DMS114 treated with DMSO at 0.1 percent for 48 hours (cell line): ENCODE data around the gene TRABD.

ENCODE experiments used
- DNase-seq: peaks from one replicate; lab custom pipeline; 2025; ENCODE audit not compliant: unreplicated experiment; lab: John Stamatoyannopoulos, UW

Gene TRABD

GRCh38 chr22:50184902-50185374 is 775 bp upstream of the TRABD start:
- no peak for DNase-seq

DNA sequence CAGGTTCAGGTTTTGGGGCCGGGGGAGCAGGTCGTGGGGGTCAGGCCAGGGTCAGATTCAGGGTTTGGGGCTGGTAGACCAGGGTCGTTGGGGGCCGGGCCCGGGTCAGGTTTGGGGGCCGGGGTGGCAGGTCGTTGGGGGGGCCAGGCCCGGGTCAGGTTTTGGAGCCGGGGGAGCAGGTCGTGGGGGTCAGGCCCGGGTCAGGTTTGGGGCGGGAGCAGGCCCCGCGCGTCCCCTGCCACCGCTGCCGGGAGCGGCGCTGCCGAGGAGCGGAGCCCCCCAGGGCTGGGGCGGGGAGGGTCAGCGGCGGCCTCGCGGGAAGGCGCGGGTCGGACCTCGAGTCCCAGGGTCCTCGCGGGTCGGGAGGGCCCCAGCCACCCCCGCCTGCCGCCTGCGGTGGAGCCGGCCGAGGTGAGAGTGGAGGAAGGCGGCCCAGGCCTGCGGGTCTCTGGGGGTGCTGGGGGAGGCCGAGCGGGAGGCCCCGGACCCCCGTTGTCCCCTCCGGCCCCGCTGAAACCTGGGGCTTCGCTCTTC is 535 bp downstream of the TRABD start:
- DNase-seq = no peak

GRCh38 chr22:50186761-50187523 is 1.2 kb downstream of the TRABD start:
- no peak for DNase-seq

- DNase-seq = no peak
Measured at GRCh38 chr22:50188356-50188755, 2.6 kb downstream of the TRABD start.

GRCh38 chr22:50189184-50189848 is 3.6 kb downstream of the TRABD start:
- no peak for DNase-seq

DNA sequence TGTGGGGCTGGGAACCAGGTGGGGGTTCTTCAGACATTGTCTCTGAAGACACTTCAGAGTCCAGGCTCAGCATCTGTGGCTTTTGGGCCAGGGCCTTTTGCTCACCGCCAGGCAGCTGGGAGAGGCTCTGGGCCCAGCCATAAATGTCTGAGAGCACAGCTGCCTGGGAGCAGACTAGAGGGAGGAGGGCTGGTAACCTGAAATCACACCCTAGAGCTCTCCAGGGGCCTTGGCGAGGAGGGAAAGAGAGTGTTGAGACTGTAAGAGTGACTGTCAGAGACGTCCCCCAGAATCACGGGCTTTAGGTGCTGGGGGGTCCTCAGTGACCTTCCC is 4.1 kb downstream of the TRABD start:
- DNase-seq = no peak

DNA sequence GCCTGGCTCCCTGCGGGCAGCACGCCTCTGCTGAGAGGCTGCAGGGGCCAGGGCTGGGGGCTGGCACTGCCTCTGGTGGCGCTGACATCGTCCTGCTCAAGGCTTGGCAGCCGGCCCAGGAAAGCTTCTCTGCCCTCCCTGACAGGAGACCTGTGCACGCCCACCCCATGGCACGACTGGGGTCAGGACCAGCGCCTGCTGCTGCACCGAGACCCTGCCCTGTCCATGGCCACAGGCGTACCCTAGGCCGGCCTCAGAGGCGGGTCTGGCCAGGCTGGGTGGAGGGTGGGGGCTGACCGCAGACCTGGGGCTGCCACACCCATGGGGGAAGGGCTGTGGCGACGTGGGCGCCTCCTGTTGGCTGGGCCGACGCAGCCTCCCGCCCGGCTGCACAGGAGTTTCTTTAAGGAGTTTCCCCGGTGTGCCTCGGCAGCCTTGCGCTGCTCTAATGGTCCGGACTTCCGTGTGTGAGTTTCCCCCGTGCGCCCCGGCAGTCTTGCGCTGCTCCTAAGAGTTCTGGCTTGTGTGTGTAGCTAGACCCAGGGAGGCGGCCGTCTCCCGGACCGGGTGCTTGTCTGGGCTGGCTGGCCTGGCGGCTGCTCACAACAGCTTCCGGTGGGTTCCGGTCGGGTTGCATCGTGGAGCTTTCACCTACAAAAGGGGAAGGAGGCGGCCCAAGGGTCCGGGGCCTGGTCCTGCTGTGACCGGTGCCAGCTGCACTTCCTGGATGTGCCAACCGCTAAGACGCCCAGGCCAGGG is 4.6 kb downstream of the TRABD start:
- no peak for DNase-seq

- DNase-seq = no peak
Measured at GRCh38 chr22:50190941-50191741, 5.4 kb downstream of the TRABD start.

DNA sequence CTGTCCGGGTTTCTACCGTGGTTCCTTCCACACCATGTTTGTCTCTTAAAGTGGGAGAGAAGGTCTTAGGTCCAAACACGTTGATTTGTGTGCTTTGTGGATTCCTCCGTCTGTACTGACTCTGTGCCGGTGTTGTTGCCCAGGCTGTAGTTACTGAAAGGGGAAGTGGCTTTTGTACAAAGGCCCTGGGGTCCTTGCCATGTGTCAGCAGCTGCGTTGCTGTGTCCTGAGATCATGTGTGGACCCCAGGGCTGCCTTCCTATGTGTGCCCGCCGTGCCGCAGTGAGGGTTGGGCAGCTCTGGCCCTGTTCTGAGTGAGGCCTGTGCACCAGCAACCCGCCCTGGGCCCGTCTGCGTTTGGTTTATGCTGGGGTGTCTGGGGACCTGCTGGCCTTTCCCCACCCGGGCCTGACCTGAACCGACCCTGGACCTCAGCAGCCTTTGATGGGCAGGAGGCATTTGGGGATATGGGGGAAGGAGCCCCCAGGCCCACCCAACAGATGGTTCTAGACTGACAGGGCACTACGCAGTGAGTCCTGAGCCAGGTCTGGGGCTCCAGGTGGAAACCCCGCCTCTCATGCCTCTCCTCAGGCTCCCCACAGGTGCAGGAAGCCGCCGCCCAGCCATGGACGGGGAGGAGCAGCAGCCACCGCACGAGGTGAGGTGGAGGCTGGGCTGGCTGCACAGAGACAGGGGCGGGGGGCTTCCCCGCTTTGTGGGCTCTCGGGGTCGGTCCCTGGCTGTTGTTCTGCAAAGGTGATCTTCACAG is 6.9 kb downstream of the TRABD start:
- no peak for DNase-seq

DNA sequence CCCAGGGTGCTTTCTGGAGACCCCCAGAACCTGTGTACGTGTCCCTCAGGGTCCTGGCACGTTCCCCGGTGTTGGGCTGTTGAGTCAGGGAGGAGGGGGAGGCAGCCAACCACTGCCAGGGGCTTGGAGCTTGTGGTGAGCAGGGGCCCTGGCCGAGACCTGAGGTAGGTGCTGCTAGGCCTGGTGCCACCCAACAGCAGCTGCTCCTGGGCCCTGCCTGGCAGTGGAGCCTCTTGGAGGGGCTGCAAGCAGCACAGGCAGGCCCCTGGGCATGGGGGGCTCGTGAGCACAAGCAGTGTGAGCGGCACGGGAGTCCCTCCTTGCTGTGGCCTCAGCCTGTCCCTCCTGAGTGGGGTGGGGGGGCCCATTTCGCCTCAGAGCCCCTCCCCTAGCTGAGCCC is 7.9 kb downstream of the TRABD start:
- no peak for DNase-seq

- DNase-seq = no peak
Measured at GRCh38 chr22:50194037-50194805, 8.5 kb downstream of the TRABD start.

DNA sequence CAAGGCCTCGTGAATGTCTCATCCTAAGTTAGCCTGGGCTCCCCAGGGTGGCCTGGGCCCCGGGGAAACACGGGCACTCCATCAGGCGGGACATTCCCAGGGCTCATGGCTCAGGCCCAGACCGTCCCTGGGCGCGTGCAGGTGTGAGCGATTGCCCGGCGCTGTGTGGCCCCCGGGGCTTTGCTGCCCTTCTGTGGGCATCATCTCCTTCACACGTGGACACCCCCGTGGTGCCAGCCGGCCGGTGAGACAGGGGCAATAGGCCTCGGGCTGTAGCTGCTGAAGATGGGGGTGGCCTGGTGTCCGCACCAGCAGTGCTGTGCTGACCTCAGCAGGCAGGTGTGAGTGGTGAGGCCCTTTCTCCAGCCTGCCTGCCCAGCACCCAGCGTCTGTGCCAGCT is 10.5 kb downstream of the TRABD start:
- no peak for DNase-seq

- DNase-seq = no peak
Measured at GRCh38 chr22:50197000-50197800, 11.5 kb downstream of the TRABD start.

GRCh38 chr22:50197856-50198623 is 12.3 kb downstream of the TRABD start:
- DNase-seq = no peak

DNA sequence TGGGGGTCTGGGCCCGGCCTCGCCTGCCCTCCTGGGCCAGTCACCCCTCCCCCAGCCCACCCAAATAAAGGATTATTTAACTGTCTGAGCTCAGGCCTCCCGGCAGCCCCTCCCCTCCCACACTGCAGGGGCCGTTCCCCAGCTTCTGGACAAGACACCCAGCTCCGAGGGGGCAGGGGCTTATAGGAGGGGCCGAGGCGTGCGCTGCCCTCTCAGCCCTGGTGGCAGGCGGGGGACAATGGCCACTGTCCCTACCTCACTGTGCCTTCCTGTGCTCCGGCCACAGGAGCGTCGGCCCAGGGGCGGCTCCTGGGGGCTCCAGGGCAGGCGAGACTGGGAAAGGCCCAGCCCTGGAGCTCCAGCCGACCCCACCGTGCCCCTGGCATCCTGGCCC is 12.9 kb downstream of the TRABD start:
- no peak for DNase-seq

DNA sequence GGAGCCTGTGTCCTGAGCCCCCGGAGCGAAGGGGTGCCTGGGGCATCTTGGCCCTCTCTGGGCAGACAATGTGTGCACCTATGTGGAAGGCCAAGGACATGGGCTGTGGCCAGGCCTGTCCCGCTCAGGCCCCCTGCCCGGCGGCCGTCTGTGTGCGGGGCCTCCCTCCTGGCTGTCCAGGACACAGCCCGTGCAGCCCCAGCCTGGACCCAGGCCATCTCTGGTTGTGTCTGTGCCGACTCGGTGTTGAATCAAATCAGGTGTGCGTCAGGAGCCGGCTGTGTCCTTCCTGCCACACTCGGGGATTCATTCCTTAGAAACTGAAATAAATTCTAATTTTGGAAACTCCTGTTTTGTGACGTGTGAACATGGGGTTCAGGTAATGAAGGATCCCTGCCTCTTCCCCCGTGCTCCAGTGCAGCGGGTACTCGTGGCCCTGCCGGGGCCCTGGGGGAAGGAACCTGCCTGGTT is 13.6 kb downstream of the TRABD start:
- no peak for DNase-seq

DNA sequence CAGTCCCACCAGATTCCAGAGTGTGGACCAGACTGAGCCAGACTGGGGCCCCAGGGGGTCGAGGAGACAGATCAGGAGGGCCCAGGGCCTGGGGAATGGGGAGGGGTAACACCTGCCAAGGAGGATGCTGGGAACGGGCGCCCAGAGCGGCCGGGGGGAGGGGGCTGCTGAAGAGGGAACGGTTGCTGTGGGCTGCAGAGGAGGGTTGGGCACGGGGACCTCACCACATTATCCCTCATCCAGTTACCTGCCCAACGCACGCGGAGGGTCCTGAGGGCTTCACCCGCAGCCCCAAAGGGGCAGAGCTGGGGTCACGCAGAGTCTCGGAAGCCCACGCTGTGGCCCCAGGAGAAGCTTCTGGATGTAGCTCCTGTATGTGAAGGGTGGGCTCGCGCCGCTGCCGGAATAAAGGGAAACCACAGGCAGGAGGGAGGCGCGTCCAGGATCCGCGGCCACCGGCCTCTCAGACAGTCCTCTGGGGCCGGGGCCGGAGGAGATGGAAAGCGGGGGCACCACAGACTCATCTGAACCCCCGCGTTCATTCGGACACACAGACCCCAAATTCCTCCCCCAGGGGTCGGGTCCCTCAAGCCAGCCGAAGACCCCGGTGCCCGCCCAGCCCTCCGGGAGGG is 14.2 kb downstream of the TRABD start:
- DNase-seq = no peak
